ENCODE results near the gene KDM5A.
A peak's percentile ranks its signal among the peaks of the same experiment; 100 is the strongest.
"Not testable (repeated sequence)": the region's sequence is repeated elsewhere in the genome, so short reads cannot be mapped to it uniquely, and the experiment has no call there.

Gene KDM5A

DNA sequence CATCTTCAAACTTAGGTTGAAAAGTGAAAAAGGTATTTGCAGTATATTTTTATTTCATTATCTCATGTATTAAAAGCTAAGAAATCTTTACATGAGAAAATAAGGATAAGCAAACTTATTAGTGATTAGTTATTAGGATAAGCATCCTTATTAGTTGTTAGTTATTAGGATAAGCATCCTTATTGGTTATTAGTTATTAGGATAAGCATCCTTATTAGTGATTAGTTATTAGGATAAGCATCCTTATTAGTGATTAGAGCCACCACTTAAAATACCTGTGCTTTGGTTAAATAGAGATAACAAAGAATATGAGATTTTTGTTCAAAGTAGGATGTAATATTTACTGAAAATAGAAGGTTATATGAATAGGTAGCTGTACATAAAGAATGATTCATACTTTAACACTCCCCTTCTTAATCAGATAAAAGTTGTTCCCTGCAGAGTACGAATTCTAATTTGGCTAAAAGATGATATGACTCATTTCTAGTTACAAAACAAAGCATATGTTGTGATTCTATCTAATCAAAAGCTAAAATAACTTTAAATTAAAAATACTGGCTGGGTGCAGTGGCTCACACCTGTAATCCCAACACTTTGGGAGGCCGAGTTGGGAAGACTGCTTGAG is 56.4 kb downstream of the KDM5A start:
- DNase-seq (ENCODE audit: low spot score) = no peak

DNA sequence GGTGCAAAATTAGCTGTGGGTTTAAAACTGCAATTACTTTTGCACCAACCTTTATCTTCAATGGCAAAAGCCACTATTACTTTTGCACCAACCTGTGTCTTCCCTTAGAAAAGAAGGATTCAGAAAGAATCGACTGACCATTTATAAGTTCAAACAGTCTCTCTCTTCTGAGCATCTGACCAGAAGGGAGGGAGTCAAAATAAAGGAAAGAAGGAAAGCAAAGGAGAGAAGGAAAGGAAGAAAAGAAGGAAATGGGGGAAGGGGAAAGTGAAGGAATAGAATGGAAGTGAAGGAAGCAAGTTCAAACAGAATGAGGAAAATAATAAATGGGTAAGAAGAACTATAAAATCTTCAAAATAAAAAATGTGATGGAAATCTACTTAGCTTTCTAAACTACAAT is 57.8 kb downstream of the KDM5A start:
- DNase-seq (ENCODE audit: low spot score) = no peak

DNA sequence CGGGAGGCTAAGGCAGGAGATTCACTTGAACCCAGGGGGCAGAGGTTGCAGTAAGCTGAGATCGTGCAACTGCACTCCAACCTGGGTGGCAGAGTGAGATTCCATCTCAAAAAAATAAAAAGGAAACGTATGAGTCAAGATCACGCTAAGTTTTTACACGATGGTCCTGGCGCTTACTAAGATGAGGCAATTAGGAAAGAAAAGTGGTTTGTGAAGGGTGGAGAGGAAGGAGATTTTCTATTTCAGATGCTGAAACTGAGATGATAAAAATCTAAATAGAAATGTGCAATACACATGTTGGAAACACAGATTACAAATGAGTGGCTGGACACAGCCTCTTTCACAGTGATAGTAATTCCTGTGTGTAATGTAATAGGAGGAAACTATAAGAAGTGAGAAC is 63.2 kb downstream of the KDM5A start:
- no peak for DNase-seq (ENCODE audit: low spot score)

DNA sequence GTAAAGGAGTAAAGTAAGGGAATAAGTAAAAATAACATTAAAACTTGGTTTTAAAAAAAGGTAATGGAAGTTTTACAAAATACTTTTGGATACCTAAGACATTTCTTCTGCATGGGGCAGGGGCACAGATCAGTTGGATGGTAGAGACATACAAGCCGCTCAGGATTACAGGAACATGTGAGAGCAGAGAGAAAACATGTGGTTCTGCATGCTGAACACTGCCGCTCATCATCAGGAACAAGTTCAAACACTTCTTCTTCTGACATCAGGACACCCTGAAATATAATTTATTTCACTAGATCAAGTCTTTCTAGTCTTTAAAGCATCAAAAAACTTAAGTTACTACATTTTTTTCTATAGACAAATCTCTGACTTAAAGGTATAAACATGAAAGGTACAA is 65.6 kb downstream of the KDM5A start:
- DNase-seq (ENCODE audit: low spot score) = no peak

DNA sequence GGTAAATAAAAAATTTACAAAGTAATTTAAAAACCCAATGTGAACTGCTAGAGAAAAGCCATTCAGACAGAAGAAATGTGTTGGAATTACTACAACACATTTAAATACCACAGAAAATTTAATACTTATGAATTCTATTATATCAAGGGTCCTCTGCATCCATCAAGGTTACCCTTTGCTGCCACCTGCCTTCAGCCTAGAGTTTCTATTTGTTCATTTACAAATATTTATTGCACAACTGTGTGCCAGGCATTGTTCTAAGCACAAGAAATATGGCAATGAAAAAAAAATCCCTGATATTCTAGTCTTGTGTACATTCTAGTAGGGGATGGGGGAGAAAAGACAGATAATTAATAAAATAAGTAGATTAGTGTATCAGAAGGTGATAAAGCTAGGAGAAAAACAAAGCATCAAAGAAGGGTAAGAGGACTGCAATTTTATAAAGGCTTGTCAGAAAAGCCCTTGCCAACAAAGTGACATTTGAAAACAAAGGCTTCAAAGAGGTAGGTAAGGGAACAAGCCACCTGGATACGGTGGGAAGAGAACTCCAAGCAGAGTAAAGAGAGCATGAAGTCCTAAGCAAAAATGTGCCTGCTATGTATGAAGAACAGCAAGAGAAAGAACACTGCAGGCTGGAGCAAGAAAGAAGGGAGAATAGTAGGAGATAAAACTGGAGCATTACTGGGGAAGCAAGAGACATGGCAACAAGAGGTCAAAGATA is 67.4 kb downstream of the KDM5A start:
- DNase-seq (ENCODE audit: low spot score) = peak; percentile 17

DNA sequence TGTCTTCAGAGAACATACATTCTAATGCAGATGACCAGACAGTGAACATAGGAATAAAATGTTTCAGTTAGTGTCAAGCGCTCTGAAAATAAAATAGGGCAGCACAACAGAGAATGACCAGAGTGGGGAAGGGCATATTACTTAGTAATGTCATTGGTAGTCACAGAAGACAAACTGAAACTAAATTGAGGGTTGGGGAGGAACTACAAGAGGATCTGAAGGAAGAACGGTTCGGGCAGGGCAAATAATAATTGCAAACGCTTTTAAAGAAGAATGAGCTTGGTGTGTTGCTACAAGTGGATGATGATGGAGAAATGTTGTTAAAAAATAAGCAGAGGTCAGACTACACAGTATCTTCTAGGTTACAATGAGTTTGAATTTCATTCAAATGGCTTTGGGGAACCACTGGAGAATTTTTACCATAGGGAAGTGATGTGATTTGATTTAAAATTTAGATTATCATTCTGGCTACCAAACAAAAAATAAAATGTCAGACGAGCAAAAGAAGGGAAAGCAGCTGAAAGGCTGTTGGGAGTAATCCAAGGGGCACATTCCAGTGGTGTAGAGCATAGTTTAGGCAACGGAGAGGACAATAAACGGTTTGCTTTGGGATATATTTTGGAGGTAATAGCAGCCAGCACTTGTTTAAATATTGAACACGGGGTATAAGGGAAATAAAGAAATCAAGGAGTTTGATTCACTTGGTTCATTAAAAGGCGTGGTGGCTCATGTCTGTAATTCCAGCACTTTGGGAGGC is 70.2 kb downstream of the KDM5A start:
- no peak for DNase-seq (ENCODE audit: low spot score)

DNA sequence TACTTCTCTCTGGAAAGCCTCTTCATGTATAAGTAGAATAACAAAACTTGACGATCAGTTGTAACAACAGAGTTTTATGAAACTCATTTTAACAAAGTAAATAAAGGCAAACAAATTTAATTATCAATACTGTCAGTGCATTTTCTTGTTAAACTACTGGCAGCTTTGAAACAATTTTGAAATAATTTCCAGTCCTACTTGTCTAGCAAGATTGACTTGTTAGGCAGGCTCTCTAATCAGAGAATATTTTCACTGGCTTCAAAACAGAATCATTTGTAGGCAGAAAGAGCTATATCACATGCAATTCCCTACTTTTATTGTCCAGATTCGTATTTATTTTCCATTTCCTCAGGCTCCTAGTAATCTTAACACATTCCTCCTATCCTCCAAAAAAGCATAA is 80.6 kb downstream of the KDM5A start:
- no peak for DNase-seq (ENCODE audit: low spot score)

DNA sequence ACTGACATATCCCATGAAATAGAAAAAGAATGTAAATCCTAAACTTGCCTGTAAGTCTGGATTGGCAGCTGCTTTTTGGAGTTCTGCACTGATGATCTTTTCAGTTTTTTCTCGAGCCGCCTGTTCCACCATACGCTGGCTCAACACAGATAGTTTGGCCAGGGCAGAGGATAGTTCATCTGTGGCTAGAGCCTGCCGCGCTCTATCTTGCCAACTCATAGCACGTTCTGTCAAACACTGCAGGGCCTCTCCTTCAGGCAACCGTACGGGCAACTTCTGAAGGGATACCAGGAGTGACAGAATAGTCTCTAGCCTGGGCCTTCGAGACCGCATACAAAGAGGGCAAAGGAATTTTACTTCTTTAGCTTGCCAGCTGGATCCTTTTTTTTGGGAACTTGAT is 81.7 kb downstream of the KDM5A start:
- DNase-seq (ENCODE audit: low spot score) = no peak

DNA sequence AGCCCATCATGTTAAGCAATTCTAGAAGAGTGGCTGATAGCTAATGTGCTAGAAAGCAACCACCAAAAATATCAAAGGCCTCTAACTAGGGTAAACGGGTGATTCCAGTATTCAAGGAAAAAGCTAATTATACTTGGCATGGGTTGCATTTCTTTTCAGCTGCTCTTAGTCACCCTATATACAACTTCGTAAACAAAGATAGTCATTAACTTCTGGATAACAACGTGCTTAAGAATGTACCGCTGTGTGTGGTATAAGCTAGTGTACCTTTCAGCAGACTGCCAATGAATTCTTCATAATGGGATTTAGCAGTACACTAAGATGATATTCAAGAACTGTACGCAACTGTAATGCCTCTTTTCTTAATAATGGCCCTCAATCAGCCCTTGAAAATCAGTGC is 84.3 kb downstream of the KDM5A start:
- no peak for DNase-seq (ENCODE audit: low spot score)

DNA sequence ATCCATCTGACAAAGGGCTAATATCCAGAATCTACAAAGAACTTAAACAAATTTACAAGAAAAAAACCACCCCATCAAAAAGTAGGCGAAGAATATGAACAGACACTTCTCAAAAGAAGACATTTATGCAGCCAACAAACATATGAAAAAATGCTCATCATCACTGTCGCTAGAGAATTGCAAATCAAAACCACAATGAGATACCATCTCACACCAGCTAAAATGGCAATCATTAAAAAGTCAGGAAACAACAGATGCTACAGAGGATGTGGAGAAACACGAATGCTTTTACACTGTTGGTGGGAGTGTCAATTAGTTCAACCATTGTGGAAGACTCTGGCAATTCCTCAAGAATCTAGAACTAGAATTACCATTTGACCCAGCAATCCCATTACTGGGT is 86.4 kb downstream of the KDM5A start:
- not testable (repeated sequence) for DNase-seq (ENCODE audit: low spot score)

DNA sequence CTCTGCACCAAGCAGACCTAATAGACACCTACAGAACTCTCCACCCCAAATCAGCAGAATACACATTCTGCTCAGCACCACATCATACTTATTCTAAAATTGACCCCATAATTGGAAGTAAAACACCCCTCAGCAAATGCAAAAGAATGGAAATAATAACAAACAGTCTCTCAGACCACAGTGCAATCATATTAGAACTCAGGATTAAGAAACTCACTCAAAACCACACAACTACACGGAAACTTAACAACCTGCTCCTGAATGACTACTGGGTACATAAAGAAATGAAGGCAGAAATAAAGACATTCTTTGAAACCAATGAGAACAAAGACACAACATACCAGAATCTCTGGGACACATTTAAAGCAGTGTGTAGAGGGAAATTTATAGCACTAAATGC is 89.0 kb downstream of the KDM5A start:
- not testable (repeated sequence) for DNase-seq (ENCODE audit: low spot score)

DNA sequence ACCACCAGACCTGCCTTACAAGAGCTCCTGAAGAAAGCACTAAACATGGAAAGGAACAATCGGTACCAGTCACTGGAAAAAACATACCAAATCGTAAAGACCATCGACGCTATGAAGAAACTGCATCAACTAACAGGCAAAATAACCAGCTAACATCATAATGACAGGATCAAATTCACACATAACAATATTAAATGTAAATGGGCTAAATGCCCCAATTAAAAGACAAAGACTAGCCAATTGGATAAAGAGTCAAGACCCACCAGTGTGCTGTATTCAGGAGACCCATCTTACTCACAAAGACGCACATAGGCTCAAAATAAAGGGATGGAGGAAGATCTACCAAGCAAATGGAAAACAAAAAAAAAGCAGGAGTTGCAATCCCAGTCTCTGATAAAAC is 89.6 kb downstream of the KDM5A start:
- DNase-seq (ENCODE audit: low spot score) = not testable (repeated sequence)

DNA sequence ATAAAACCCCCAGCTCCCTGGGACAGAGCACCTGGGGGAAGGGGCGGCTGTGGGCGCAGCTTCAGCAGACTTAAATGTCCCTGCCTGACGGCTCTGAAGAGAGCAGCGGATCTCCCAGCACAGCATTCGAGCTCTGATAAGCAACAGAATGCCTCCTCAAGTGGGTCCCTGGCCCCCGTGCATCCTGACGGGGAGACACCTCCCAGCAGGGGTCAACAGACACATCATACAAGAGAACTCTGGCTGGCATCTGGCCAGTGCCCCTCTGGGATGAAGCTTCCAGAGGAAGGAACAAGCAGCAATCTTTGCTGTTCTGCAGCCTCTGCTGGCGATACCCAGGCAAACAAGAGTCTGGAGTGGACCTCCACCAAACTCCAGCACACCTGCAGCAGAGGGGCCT is 91.1 kb downstream of the KDM5A start:
- DNase-seq (ENCODE audit: low spot score) = not testable (repeated sequence)

DNA sequence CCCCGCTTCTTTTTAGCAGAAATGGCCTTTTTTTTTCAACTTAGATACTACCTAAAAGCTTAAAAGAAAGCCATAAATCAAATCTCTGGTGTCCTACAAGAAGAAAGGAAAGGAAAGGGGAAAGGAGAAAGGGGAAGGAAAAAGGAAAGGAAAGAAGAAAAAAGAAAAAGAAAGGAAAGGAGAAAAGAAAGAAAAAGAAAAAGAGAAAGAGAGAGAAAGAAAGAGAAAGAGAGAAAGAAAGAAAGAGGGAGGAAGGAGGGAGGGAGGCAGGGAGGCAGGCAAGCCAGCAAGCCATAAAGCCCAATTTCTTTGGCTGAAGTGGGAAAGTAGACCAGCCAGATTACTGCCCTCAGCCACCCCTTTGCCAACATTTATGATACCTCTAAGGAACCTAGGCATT is 94.0 kb downstream of the KDM5A start:
- no peak for DNase-seq (ENCODE audit: low spot score)

DNA sequence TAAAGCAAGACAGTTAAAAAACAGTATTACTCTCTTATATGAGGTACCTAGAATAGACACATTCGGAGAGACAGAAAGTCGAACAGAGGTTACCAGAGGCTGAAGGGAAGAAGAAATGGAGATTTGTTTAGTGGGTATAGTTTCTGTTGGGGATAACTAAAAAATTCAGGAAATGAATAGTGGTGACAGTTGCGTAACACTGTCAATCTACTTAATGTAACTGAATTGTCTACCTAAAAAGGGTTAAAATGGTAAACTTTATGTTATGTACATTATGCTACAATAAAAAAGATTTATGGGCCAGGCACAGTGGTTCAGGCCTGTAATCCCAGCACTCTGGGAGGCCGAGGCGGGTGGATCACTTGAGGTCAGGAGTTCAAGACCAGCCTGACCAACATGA is 95.9 kb downstream of the KDM5A start:
- no peak for DNase-seq (ENCODE audit: low spot score)

DNA sequence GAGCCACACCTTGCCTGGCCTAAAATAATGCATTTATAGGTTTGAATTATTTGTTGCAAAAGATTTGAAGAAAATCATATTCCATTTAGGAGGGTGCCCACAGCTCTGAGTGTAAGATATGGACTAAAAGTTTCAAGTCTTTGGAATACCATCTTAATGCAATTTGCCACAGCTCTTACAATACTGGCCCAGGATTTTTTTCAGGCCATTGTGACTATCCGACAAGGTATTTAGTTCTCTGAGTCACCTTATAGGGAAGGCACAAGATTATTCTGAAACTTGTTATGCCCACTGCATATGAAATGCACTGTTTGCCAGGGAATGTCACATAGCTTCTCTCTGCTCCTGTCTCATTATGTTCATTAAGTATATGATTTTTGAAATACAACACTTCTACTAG is 96.9 kb downstream of the KDM5A start:
- DNase-seq (ENCODE audit: low spot score) = no peak

DNA sequence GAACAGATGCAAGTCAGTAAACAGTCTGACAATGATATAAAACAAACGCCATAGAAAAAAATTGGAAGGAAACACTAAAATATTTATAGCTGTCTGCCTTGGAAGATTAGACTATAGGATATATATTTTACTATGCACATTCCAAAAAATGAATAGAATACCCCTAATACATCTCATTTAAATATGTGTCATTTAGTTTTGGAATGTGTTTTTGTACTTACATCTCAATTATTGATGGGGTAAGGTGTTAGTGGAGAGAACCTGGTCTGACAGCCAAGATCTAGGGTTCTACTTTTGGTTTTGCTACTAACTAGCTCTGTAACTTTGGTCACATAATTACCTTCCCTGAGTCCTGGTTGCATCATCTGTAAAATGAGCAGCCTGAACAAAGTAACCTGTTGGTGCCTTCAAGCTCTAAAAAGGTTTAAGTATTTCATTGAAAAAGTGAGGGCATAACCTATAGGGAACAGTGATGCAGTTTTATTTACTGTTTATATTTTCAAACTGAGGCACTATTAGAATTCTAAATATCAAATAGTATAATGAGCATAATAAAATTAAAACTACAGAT is 97.9 kb downstream of the KDM5A start:
- no peak for DNase-seq (ENCODE audit: low spot score)

DNA sequence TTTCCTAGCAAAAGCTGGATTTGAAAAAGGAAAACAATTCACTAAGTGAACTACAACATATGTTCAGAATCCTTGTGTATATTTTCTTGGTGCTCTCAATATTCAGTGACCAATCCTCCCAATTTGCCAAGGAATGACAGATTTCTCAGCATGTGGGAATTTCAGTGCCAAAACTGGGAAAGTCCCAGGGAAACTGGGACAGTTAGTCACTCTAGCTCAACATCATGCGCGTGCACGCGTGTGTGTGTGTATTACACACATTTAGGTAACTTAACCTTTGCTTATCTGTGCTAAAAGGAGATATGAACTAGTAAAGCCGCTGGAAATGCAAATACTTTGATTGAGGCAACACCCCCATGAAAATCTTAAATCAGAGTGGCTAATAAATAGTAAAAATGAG is 100.4 kb downstream of the KDM5A start:
- no peak for DNase-seq (ENCODE audit: low spot score)

DNA sequence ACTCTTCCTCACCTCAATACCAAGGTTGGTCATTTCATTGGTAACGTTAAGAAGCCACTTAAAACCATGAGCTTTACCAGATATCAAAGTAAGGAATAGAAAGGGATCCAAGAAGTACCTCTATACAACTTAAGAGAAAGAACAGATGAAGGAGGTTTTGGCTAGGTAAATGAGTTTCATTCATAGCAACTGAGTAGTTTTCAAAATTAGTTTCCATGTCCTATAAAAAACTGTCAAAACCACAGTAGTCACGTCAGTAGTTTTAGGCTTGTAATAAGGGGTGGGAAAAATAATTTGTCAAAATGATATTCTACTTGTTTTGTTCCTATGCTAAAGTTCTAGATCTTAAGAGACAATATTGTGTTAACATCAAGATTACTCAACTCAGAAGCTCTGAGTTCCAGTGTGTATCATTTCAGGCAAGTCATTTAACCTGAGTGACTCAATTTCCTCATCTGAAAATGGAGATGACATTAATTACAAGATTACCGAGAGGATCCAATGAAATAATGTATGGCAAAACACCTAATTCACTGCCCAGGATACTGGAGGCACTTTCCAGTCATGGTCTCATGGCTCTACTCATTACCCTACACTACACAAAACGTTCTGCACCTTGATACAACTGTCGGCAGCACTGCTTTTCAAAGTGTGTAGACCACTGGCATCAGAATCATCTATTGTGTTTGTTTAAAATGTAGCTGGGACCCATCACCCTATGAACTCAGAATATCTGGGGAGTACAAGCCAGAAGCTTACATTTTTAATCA is 102.4 kb downstream of the KDM5A start:
- no peak for DNase-seq (ENCODE audit: low spot score)

DNA sequence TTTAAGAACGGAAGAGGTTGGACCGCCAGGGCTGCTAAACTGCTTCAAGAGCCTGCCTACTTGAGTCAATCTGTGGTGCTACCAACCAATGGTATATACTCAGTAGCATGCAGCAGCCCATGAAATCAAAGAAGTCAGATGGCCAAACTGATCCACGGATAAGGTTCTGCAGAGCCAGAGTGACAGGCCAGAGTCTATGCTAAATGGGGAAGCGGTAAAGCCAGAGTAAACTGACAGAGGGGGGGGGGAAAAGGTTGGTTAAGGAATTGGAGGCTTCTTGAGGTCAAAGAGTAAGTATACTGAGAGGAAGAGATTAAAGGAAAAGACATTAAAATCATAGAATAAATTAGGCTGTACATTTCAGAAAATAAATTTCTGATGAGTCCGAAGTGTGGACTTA is 111.1 kb downstream of the KDM5A start:
- DNase-seq (ENCODE audit: low spot score) = no peak

DNA sequence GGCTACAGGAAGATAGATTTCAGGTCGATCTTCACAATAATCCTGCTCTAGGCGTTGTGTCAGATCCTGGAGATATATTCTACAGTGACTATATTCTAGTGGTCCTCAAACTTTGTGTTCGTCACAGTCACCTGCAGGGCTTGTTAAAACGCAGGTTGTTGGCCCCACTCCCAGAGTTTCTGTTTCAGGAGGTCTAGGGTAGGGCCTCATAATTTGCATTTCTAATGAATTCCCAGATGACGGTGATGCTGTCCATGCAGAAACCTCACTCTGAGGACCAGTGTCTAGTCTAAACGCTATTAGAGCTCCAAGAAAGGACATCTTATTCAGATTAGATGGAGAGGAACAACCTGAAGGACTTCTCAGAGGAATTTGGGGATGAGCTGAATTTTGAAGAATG is 113.3 kb downstream of the KDM5A start:
- DNase-seq (ENCODE audit: low spot score) = no peak

DNA sequence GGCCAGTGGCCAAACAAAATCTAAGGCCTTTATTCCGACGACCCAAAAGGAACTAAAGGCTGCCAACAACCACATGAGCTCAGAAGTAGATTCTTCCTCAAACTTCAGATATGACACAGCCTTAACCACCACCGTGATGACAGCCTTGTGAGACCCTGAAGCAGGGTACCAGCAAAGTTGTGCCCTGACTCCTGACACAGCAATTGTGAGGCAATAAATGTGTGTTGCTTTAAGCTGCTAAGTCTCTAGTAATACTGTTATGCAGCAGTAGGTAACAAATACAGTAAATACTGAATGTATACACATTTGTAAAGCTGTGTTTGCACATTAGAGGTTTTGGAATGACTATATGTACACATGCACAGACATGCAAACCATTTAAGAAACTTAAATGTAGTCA is 115.7 kb downstream of the KDM5A start:
- DNase-seq (ENCODE audit: low spot score) = no peak

All from NAMALWA (cell line).